Activated gamma-delta T cell (primary cell): ENCODE measurements around the gene CEP85.

Experiments
- DNase-seq: peaks from one replicate; lab custom pipeline; 2025; lab: John Stamatoyannopoulos, UW

Gene CEP85

DNA sequence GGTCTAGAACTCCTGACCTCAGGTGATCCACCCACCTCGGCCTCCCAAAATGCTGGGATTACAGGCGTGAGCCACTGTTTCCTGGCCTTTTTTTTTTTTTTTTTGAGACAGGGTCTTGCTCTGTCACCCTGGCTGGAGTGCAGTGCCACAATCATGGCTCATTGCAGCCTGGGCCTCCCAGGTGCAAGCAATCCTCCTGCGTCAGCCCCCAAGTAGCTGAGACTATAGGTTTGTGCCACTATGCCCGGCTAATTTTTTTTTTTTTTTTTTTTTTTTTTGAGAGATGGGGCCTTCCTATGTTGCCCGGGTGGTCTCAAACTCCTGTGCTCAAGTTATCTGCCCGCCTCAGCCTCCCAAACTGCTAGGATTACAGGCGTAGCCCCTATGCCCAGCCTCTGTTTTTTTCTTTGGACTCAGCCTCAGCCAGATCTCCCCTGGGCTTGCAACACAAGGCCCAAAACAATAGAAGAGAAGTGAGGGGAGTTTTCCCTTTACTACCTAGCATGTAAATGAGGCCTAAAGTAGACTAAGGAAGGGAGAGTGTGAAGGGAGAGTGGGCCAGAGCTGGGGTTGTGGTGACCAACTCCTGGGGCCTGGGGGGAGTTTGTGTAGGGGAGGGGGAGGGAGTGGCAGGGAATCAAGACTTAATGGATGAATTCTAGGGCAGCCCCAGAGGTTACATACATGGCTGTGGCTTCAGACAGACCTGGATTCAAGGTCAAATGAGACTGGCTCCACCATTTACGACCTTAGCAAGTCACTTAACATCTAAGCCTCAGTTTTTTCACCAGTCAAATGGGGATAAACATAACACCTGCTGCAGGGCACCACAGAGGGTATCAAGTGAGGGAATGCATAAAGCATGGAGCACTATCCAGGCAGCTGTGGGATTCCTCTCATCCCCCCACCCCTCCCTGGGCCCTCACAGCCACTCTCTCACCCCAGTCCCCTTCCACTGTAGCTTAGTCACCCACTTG, 82.2 kb downstream of the CEP85 start:
- no peak for DNase-seq

DNA sequence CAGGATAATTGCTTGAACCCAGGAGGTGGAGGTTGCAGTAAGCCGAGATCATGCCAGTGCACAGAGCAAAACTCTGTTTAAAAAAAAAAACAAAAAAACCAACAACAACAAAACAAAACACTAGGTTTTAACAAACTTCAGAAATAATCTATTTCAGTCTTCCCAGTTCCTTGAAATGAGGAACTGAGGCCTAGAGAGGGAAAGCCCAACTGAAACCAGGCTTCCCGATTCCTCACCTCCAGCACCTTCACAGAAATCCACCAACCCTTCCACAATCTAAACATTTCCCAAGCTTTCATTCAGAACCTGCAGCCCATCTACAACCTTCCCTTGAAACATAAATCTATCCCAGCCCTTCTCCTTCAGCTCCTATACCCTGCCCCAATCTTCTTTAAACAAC, 83.1 kb downstream of the CEP85 start:
- no peak for DNase-seq

- DNase-seq, result no peak
Measured at GRCh38 chr1:26317612-26318337, 83.8 kb downstream of the CEP85 start, which contains the start of gene CD52. Gene CD52 (plus strand): TSS chr1:26317958. CDS start chr1:26318018, 60 bp downstream.

GRCh38 chr1:26318338-26319064, 84.5 kb downstream of the CEP85 start:
- DNase-seq, result no peak

DNA sequence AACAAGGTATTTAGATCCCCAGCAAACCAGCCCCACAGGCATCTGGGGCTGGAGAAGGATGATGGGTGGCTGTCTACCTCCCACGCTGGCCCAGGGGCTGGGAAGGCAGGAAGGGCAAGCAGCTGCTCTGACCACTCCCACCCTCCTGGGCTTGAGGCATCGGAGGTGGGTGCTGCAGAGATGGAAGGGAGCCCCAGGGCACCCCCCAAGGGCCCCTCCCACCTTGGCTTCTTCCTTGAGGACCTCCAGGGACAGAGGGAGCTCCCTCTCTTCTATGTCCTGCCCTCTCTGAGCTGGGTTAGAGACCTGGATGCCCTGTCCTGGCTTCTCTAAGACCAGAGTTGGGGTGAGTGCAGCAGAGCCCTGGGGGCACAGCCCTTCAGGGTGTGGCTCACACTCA, 86.9 kb downstream of the CEP85 start:
- DNase-seq, result no peak

- peak; percentile 22 for DNase-seq
Measured at GRCh38 chr1:26321315-26322041, 87.5 kb downstream of the CEP85 start.

DNA sequence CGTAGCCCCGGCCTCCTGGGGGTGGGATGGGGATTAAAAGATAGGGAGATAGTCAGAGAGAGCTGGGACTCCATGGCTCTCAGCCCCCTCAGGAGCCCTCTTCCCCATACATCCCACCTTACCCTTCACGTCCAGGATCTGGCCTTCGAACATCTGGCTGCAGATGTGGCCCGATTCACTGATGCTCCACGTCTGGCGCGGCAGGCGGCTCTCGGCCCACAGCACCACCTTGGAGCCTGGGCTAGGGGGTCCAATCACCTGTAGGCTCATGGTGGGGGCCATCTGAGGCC, 88.0 kb downstream of the CEP85 start:
- DNase-seq, result no peak

DNA sequence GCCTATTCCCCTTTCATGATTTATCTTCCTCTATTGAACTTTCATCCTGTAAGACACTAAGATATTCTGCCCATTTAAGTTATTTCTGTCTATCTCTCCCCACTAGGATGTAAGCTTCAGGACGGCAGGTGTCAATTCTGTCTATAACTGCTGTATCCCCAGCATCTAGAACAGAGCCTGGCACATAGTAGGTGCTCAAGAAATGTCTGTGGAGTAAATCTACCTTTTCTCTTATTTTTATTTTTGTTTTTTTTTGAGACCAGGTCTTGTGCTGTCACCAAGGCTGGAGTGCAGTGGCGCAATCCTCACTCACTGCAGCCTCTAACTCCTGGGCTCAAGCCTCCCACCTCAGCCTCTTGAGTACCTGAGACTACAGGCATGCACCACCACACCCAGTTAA, 89.4 kb downstream of the CEP85 start:
- DNase-seq, result no peak

GRCh38 chr1:26324550-26324949, 90.5 kb downstream of the CEP85 start:
- no peak for DNase-seq

DNA sequence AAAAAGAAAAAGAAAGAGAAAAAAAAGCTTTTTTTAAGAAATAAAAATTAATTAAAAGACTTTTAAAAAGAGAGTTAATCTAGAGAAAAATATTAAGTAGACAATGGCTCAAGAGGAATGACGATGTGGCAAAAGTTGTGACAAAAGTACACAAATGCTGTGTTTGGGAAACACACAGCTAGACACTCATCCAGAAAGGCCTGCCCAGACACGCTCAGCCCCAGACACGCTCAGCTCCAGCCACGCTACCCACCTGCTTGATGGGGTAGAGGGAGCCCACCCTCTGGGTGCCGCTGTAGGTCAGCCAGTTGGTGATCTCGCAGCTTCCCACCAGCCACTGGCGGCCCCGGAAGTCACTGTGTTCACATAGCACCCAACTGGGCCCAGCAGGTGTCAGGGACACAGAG, 94.0 kb downstream of the CEP85 start:
- no peak for DNase-seq
